ENCODE data around the gene ACSF2. TPM values are rescaled to one million over a fixed set of nuclear protein-coding genes. Genes with fewer than 3 reads are reported as not detected.

ACSF2 gene
- total RNA-seq, 1 experiment from 2014 or later, result 161 TPM

GRCh38 chr17:50461550-50462132 lies 35.6 kb downstream of the ACSF2 start:
- Histone ChIP-seq H3K36me3 (ENCODE audit: control insufficient read depth, insufficient read depth, low read length) (peaks cover 1% of the 10 kb centered on the region), H3K4me1 (peaks cover 16% of the 10 kb centered on the region), H3K27me3 (replicated peaks; ENCODE audit: control insufficient read depth, insufficient read depth, low read length) (no peaks in the 10 kb centered on the region), H3K9me3 (no peaks in the 10 kb centered on the region), H3K4me3 (ENCODE audit: low read depth, low read length) (no peak overlapping the region)
- no peak for DNase-seq
- H3K27me3 Mint-ChIP-seq (ENCODE audit: insufficient read depth, unreplicated experiment), result no peaks in the 10 kb centered on the region
- ChIA-PET CTCF (no interaction called here), POLR2A (no interaction called here)
- no peak overlapping the region for H3K4me3 Mint-ChIP-seq (ENCODE audit: unreplicated experiment)
- H3K36me3 Mint-ChIP-seq (ENCODE audit: insufficient read depth, unreplicated experiment), result peaks cover 26% of the 10 kb centered on the region
- no peak for TF ChIP-seq CTCF (IDR thresholded peaks at IDR 0.05; ENCODE audit: insufficient read depth in 1 of 2, low read depth in 1 of 2, low read length in 1 of 2, severe bottlenecking in 1 of 2, unreplicated experiment in 1 of 2)
- no peaks in the 10 kb centered on the region for H3K9me3 Mint-ChIP-seq (ENCODE audit: unreplicated experiment)
- no TSS peak for BruUV-seq (replicated peaks)
- peaks cover 18% of the 10 kb centered on the region for H3K4me1 Mint-ChIP-seq (ENCODE audit: low read depth, unreplicated experiment)
- no peak overlapping the region for H3K27ac Mint-ChIP-seq (ENCODE audit: unreplicated experiment)
- intact Hi-C loops (cut with micrococcal nuclease; ENCODE audit: unreplicated experiment), result no loop called here

DNA sequence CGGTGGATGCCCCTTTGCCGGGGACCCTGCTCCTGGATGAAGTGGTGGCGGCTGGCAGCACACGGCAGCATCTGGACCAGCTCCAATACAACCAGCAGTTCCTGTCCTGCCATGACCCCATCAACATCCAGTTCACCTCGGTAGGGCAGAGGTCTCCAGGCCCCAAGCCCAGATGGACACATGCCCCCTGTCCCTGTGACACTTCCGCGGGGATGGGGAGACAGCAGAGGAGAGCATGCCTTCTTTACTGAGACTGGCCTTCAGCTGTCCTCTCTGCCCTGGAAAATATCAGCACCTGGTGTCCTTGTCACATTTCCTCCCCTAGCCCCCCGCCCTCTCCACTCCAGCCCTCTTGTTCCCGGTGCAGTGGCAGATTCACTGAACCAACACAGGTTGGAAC lies 36.4 kb downstream of the ACSF2 start:
- H3K4me1 ChIP-seq, result peaks cover 16% of the 10 kb centered on the region
- no peak for DNase-seq
- no TSS peak for BruUV-seq (replicated peaks)
- ChIA-PET CTCF (no interaction called here), POLR2A (interaction anchor here (0.6 kb wide), 1 partner anchor 19 kb away, joined by 4 read pairs; no protein-coding TSS in a partner anchor)
- no peaks in the 10 kb centered on the region for H3K27me3 Mint-ChIP-seq (ENCODE audit: insufficient read depth, unreplicated experiment)
- H3K9me3 ChIP-seq, result no peaks in the 10 kb centered on the region
- peaks cover 18% of the 10 kb centered on the region for H3K4me1 Mint-ChIP-seq (ENCODE audit: low read depth, unreplicated experiment)
- H3K36me3 Mint-ChIP-seq (ENCODE audit: insufficient read depth, unreplicated experiment), result peaks cover 31% of the 10 kb centered on the region
- no peak overlapping the region for H3K4me3 ChIP-seq (ENCODE audit: low read depth, low read length)
- intact Hi-C loops (cut with micrococcal nuclease; ENCODE audit: unreplicated experiment), result no loop called here
- H3K27ac Mint-ChIP-seq (ENCODE audit: unreplicated experiment), result no peak overlapping the region
- TF ChIP-seq CTCF (IDR thresholded peaks at IDR 0.05; ENCODE audit: insufficient read depth in 1 of 2, low read depth in 1 of 2, low read length in 1 of 2, severe bottlenecking in 1 of 2, unreplicated experiment in 1 of 2), result no peak
- no peak overlapping the region for H3K4me3 Mint-ChIP-seq (ENCODE audit: unreplicated experiment)
- no peaks in the 10 kb centered on the region for H3K9me3 Mint-ChIP-seq (ENCODE audit: unreplicated experiment)
- H3K36me3 ChIP-seq (ENCODE audit: control insufficient read depth, insufficient read depth, low read length), result peaks cover 1% of the 10 kb centered on the region
- H3K27me3 ChIP-seq (replicated peaks; ENCODE audit: control insufficient read depth, insufficient read depth, low read length), result no peaks in the 10 kb centered on the region

GRCh38 chr17:50464121-50464520 lies 38.1 kb downstream of the ACSF2 start:
- H3K4me1 Mint-ChIP-seq (ENCODE audit: low read depth, unreplicated experiment), result peaks cover 6% of the 10 kb centered on the region
- H3K4me3 ChIP-seq (ENCODE audit: low read depth, low read length), result no peak overlapping the region
- intact Hi-C loops (cut with micrococcal nuclease; ENCODE audit: unreplicated experiment), result no loop called here
- H3K27ac Mint-ChIP-seq (ENCODE audit: unreplicated experiment), result no peak overlapping the region
- no peaks in the 10 kb centered on the region for H3K9me3 Mint-ChIP-seq (ENCODE audit: unreplicated experiment)
- peaks cover 31% of the 10 kb centered on the region for H3K36me3 Mint-ChIP-seq (ENCODE audit: insufficient read depth, unreplicated experiment)
- H3K36me3 ChIP-seq (ENCODE audit: control insufficient read depth, insufficient read depth, low read length), result no peaks in the 10 kb centered on the region; the same call in 1 of the 2 replicates
- no peaks in the 10 kb centered on the region for H3K27me3 Mint-ChIP-seq (ENCODE audit: insufficient read depth, unreplicated experiment)
- H3K4me3 Mint-ChIP-seq (ENCODE audit: unreplicated experiment), result no peak overlapping the region
- TF ChIP-seq CTCF (IDR thresholded peaks at IDR 0.05; ENCODE audit: insufficient read depth in 1 of 2, low read depth in 1 of 2, low read length in 1 of 2, severe bottlenecking in 1 of 2, unreplicated experiment in 1 of 2), result no peak
- ChIA-PET CTCF (interaction anchor here (0.6 kb wide), 1 partner anchor 467 kb away, joined by 3 read pairs; no protein-coding TSS in a partner anchor), POLR2A (interaction anchor here (0.7 kb wide), 1 partner anchor 255 kb away, joined by 4 read pairs; the partner anchor contains the start of gene LUC7L3)
- BruUV-seq (replicated peaks), result no TSS peak
- peaks cover 4% of the 10 kb centered on the region for H3K4me1 ChIP-seq
- no peaks in the 10 kb centered on the region for H3K27me3 ChIP-seq (replicated peaks; ENCODE audit: control insufficient read depth, insufficient read depth, low read length)
- H3K9me3 ChIP-seq, result no peaks in the 10 kb centered on the region
- DNase-seq, result no peak
